ENCODE results near the gene DCTN5.

DNA sequence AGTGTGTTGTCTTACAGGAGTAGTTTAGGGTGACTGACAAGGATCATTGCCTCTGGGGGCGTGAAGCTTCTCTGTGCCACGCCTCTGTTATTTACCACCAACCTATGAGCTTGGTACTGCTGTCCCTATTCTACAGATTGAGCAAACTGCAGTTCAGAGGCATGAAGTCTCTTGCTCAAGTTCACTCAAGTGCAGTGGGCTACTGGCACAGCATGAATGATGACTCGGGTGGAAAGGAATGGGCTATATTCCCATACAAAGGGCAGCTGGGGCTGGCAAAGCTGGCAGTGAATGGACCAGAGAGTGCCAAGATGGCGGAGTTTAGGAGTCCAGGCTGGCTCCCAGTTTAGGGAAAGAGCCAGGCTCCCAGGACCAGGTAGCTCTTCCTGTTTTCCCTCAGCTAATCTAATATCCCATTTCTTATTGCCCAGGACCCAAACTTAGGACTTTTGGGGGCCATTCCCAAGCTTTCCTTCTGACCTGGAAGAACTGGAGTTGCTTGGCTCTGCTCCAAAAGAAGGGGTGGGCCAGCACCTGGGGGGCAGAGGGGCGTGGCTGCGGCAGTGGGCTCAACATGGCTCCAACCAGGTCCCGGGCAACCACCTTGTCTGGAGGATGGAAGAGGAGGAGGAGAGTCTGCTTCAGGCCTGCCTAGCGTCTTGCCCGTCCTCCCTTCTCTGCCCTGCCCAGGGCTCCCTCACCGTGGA lies 50.4 kb downstream of the DCTN5 start:
- TF ChIP-seq, protein P1, sequence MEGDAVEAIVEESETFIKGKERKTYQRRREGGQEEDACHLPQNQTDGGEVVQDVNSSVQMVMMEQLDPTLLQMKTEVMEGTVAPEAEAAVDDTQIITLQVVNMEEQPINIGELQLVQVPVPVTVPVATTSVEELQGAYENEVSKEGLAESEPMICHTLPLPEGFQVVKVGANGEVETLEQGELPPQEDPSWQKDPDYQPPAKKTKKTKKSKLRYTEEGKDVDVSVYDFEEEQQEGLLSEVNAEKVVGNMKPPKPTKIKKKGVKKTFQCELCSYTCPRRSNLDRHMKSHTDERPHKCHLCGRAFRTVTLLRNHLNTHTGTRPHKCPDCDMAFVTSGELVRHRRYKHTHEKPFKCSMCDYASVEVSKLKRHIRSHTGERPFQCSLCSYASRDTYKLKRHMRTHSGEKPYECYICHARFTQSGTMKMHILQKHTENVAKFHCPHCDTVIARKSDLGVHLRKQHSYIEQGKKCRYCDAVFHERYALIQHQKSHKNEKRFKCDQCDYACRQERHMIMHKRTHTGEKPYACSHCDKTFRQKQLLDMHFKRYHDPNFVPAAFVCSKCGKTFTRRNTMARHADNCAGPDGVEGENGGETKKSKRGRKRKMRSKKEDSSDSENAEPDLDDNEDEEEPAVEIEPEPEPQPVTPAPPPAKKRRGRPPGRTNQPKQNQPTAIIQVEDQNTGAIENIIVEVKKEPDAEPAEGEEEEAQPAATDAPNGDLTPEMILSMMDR (conservative IDR thresholded peaks at IDR 0.05), result no peak
- no peak for TF ChIP-seq EZH2 (IDR thresholded peaks at IDR 0.05; ENCODE audit: low read depth)
